ENCODE results near the gene SMYD5.

DNA sequence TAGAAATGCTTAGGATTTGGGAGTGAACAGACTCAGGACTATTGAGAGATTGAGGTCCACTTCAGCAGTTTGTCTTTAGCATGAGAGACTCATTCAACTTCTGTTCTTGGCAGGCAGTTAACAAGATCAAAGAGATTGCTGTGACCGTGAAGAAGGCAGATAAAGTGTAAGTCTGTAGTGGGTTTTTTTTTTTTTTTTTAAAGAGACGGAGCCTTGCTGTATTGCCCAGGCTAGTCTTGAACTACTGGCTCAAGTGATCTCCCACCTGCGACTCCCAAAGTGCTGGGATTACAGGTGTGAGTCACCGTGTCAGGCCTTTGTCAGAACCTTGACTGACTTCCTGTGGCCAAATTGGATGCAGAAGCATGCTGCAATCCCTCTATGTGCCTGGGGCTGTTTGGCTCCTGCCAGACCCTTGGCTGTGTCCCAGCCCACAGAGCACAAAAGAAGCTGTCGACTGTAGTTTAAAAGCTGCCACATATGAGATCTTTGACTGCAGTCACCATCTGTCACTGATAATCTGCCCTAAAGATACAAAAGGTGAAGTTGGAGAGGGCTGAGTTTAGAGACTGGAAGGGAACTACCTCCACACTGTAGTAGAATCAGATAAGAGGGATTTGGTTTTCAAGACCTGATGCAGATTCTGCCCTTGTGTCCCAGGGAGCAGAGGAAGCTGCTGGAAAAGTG lies 30.0 kb downstream of the SMYD5 start:
- TF ChIP-seq, protein P1, sequence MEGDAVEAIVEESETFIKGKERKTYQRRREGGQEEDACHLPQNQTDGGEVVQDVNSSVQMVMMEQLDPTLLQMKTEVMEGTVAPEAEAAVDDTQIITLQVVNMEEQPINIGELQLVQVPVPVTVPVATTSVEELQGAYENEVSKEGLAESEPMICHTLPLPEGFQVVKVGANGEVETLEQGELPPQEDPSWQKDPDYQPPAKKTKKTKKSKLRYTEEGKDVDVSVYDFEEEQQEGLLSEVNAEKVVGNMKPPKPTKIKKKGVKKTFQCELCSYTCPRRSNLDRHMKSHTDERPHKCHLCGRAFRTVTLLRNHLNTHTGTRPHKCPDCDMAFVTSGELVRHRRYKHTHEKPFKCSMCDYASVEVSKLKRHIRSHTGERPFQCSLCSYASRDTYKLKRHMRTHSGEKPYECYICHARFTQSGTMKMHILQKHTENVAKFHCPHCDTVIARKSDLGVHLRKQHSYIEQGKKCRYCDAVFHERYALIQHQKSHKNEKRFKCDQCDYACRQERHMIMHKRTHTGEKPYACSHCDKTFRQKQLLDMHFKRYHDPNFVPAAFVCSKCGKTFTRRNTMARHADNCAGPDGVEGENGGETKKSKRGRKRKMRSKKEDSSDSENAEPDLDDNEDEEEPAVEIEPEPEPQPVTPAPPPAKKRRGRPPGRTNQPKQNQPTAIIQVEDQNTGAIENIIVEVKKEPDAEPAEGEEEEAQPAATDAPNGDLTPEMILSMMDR (IDR thresholded peaks at IDR 0.05), result no peak
- TF ChIP-seq POLR2A (IDR thresholded peaks at IDR 0.05), result no peak
